GM12874 (cell line): Measurements from ENCODE around the gene MGAT5B.

ENCODE experiments used
- TF ChIP-seq, protein P1 (sequence below): IDR thresholded peaks from 2 replicates; pipeline ENCODE4 v1.5.1; 2011; ENCODE audit warnings: low read depth, mild to moderate bottlenecking, control low read depth, low read length, moderate library complexity; ENCODE audit not compliant: insufficient read depth

MGAT5B gene

DNA sequence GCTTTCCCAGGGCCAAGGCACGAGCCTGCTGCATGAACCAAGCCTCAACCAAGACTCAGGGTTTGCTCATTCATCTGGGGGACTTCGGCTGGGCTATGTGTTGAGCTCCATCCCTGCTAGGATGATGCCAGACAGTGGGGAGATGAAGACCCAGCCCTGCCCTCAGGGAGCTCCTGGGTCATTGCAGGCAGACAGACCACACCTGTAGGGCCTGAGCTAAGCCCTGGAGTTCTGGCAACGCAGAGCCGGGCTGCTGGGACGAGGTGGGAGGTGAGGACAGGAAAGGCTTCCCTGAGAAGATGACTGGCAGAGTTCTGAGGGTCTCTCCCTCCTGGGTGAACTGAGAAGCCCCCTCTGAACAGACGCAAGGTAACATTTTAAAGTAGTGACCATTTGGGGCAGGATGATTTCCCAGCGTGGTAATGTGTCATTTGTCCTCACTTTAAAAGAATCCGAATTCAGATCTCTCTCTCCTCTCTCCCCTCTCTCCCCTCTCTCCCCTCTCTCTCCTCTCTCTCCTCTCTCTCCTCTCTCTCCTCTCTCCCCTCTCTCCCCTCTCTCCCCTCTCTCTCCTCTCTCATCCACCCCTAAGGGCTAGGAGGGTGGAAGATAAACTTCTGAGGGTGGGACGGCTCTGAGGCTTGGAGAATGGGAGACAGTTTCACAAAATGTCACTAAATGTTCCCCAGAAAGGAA, 98.4 kb downstream of the MGAT5B start:
- TF ChIP-seq, protein P1, sequence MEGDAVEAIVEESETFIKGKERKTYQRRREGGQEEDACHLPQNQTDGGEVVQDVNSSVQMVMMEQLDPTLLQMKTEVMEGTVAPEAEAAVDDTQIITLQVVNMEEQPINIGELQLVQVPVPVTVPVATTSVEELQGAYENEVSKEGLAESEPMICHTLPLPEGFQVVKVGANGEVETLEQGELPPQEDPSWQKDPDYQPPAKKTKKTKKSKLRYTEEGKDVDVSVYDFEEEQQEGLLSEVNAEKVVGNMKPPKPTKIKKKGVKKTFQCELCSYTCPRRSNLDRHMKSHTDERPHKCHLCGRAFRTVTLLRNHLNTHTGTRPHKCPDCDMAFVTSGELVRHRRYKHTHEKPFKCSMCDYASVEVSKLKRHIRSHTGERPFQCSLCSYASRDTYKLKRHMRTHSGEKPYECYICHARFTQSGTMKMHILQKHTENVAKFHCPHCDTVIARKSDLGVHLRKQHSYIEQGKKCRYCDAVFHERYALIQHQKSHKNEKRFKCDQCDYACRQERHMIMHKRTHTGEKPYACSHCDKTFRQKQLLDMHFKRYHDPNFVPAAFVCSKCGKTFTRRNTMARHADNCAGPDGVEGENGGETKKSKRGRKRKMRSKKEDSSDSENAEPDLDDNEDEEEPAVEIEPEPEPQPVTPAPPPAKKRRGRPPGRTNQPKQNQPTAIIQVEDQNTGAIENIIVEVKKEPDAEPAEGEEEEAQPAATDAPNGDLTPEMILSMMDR = no peak

- TF ChIP-seq, protein P1 = no peak
Observed at GRCh38 chr17:76967762-76968161, 99.6 kb downstream of the MGAT5B start.

DNA sequence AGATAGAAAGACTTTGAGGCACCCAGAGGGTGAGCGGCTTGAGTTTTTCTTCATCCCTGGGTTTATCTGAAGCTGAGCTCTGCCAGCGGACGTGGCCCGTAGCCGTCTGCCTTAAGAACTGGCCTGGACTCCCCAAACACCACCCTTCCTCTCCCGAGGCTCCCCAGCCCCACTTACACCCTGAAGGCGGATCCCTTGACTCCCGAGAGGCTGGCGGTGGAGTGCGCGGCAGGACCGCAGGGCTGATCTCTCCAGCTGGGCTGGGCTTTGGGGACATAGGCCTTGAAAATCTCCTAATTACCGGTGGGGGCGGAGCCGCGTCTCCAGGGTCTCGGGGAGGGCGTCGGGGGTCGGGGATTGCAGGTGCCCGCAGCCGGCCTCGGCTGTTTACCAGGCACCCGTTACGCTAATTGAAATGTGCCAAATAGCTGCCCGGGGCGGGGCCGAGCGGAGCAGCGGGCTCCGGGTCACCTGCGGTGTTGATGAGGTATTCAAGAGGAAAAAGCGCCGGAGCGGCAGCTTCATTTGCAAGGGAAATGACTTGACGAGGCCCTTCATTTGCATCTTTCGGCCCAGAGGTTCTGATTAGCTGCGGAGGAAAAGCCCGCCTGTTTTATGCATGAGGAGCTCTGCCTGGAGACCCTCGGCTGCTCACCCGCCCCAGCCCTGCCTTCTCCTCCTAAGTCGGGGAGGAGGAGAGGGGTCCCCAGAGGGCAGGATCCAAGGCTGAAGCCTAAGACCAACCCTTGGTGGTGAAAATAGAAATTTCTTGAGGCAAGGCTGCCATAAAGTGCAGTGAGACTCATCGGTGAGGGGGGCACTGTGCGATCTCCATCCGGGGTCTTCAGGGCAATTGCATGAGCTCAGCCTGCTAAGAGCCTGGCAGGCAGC, 100.7 kb downstream of the MGAT5B start:
- TF ChIP-seq, protein P1 = no peak

DNA sequence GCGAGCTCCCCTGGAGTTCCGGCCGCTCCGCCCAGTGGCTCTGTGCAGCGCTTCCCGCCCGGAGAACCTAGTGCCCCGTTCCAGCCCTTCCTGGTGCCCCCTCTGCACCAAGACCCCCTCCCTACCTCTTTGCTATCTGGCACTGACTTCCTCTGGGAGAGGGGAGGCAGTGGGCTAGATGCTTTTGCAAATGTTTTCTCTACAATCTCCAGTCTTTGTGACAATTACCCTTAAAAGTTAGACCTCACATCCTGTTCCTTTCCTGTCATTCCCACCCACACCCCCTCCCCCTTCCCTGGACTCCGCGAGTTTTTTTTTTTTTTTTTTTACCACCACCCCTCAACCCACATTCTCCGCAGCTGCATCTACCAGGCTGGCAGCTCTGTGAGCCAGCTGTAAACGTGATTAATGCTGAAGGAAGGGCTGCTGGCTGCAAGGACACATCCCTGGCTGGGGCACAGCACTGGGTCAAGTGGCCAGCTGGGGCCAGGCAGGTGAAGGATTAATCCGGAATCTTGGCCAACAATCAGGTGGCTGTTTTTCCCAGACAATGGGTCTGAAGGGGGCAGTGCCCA, 101.5 kb downstream of the MGAT5B start:
- TF ChIP-seq, protein P1 = no peak

DNA sequence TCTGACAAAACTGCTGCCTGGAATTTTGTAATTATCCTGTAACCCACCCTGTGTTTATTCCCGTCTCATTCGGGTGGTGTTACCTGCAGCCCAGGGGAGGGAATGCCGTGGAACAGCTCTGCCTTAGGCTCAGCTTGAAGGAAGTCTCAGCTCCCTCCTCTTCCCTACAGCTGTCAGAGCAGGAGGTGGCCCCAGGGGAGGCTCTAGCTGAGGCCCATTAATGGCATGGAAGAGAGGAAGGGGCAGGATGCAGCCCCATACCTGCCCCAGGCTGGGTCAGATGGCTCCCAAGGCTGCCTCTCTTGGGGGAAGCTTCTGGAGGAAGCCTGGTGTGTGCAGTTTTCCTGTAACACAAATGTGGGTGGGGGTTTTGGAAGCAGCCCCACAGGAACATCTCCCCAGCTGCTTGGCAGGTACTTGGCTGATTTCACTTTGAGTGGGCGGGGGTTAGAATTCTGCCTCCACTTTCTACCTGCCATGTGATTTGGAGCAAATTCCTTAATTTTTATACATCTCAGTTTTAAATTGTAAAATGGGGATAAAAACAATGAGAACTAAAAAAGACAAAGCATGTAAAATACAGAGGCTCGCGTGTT, 103.9 kb downstream of the MGAT5B start:
- TF ChIP-seq, protein P1 = no peak

GRCh38 chr17:76973040-76973439, 104.8 kb downstream of the MGAT5B start:
- TF ChIP-seq, protein P1 = no peak

DNA sequence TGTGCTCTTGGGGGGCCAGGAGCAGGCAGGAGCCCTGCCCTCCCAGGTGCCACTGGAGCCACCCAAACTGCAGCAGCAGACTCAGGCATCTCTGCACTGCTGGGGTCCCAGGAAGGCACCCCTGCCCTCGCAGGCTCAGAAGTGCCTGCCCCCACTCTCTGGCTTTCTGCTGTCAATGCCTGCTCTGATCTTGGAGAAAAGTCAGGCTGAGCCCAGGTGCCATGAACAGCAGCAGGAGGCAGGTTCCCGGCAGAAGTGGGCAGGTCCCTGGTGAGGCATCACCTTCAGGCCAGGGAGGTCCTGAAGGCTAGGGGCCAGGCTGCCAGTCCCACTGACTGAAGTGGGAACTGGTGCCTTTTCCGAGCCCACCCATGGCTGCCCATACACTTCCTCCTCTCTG, 106.5 kb downstream of the MGAT5B start:
- TF ChIP-seq, protein P1 = no peak
